ENCODE data around the gene VTI1A.
"Not testable (repeated sequence)": the region's sequence is repeated elsewhere in the genome, so short reads cannot be mapped to it uniquely, and the experiment has no call there.

The VTI1A gene

DNA sequence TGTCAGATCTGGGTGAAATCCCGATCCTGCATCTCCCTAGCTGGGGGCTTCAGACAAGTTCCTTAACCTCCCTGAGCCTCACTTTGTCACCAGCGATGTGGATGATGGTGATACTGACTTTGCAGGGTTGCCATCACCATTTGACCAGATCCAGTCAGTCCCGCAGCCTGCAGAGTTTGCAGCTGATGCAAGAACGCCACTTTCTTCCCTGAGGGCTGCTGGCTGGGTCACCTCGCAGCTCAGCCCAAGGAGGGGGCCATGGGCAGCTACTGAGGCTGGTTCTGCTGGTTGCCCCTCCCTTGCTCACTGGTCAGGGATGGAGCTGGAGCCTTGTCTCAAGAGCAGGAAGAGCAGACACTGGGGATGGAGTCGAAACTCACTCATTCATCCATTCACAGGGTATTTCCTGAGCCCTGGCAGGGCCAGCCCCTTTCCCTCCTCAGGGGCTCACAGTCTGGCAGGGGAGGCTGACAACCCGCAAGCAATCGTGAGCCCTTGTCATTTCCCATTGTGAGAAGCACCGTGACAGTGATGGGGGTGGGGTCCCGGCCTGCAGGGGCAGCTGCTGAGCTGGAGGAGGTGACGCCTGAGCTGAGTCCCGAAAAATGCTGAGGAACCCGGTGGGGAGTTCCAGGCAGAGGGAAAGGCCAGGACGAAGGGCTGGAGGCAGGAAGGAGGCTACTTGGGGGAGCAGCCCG, 391.9 kb downstream of the VTI1A start:
- no peak for DNase-seq
- intact Hi-C loops (cut with DNase I) = no loop called here

DNA sequence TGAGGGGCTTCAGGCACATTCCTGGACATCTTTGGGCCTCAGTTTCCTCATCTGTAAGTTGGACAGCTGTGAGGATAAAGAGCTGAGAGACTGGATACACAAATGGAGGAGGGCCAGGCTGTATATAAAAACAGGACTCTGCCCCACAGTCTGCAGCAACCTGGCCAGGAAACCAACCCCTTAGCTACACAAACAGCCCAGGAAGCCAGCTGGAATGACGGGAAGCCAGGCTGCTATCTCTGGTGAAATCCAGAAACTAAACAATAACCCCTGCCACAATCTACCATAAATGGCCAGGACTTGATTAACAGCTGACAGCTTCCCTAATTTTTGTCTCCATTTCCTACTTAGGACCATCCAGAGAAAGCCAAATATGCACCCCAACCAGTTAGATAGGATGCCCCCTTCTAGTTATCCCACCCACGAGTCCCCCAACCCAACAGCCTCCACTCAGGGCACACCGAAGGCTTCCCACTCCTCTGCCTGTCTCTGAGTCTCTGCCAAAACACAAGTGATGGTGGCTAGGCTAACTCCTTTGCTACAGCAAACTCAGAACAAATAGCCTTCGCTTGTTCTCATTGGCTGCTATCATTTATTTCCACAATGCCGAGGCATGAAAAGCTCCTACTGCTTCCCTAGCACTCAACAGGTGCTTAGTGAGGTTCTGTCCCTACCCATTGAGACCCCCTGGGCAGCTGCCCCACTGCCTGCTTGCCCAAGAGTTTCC, 393.1 kb downstream of the VTI1A start:
- intact Hi-C loops (cut with DNase I) = no loop called here
- no peak for DNase-seq

DNA sequence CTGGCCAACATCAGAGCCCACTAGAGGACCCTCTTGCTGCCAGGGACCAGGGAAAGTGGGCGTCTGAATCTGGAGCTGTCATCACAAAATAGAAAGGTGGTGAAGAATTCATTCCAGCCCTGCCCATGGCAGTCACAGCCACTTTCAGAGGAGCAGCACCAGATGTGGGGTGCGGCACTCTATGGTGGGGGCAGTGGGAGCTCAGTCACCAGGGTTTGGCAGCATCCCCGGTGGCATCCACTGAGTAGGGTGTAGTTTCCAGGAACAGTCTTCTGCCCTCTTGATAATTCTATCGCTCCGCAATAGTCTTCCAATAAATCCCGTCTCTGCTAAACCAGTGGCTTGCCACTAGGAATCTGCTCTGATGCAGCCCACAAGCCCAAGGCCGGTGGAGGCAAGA, 394.5 kb downstream of the VTI1A start:
- intact Hi-C loops (cut with DNase I) = no loop called here
- no peak for DNase-seq

DNA sequence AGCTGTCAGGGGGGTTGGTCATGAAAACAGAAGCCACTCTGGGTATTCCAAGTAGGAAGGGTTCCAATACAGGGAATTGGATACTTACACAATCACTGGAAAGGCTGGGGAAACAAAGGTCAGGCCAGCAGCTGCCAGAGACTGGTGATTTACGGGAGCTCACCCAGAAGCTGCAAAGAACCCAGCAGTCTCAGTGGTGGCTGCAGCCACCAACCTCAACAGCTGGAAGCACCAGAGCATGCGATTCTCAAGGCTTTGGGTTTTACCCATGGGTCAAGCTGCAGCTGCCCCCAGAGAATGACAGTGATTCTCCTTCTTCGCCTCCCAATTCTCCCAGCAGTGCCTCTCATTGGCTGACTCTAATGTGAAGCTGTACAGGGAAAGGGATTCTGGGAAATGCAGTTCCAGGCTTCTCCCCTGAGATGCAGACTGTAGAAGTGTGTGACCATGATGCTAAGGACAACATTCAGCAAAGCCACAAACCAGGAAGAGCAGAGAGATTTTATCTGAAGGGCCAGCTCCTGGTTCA, 395.9 kb downstream of the VTI1A start:
- DNase-seq = no peak

DNA sequence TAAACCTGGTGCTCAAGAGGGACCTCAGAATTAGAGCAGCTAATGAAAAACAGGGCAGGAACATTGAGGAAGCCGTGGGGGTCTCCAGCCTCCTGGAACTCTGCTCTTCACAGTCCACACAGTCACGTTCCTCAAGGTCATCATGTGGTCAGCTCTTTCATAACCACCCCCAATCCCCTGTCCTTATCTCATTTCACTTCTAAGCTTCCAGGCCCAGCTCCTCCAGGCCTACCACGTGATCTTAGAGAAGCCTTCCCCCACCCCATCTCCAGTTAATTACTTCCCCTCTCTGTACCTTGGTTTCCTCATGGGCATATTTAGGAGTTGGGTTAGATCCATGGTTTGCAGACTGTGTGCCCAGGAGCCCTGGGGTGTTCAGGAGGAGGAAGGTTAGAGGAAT, 396.6 kb downstream of the VTI1A start:
- intact Hi-C loops (cut with DNase I) = no loop called here
- no peak for DNase-seq

More for the DNA sequence above, 395.9 kb downstream of the VTI1A start:
- intact Hi-C loops (cut with DNase I) = no loop called here

DNA sequence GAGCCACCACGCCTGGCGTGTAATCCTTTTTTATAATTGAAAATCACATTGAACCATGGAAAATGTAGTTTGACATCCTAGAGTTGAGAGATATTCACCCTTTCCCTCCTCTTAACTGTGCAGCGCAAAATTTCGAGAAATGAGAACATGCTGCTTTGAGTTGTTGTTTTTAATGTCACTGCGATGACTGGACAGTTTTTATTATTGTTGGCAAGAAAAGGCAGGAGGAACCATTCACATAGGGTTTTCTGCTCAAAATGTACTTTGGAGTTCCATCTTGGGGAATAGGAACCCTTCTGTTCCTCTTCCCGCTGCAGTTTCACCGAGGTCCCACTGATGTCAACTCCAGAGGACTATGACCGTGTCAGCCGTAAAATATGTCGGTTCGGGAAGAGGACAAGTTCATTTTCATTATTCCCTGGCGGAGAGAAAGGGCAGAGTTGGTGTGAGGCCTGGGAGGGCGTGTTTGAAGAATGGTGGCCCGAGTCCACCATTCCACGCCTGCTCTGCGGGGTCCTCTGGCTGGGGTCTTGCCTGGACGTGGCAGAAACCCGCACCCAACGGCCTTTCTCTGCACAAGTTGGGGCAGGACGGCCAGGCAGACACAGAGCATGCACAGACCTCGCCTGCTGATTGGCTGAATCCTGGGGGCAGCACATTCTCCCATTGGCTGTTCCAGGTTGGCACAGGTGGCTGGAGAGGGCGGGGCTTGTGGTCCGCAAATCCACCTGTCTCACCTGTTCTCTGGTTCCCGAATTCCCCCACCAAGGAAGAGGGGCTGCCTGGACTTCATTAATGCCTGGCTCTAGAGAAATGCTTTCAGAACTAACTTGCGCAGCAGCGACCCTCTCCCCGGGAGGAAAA, 397.9 kb downstream of the VTI1A start:
- intact Hi-C loops (cut with DNase I) = no loop called here
- DNase-seq = no peak

DNA sequence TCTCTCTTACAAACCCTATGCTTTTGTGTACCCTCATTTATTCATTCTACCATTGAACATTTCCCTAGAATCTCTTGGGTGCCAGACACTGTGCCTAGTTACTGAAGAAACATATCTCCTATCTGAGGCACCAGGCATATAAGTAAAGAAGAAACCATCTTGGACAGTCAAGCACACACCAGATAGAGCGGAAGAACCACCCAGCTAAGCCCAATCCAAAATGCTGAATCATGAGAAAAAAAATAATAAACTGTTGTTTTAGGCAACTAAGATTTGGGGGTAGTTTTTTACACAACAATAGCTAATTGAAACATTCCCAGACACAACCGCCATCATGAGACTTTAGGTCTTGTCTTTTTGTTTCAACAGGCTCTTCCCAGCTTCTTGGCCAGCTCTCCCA, 400.8 kb downstream of the VTI1A start:
- DNase-seq = no peak
- intact Hi-C loops (cut with DNase I) = no loop called here

DNA sequence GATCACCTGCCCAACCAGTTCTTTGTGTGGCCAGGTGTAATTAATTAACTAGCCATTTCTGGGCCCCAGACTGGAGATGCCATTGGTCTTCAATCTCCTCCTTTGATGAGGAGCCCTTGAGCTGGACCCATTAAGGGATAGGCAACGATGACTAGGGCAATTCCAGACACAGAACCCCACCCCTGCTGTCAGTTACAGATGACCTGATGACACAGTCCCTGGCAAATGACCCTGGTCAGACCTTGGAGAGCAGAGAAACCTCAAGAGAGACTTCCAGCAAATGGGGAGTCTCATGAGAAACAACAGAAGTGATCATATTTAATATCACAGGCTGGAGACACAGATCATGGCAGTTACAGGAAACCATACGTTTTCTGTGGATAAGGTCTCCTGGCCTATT, 401.2 kb downstream of the VTI1A start:
- intact Hi-C loops (cut with DNase I) = no loop called here
- no peak for DNase-seq

DNA sequence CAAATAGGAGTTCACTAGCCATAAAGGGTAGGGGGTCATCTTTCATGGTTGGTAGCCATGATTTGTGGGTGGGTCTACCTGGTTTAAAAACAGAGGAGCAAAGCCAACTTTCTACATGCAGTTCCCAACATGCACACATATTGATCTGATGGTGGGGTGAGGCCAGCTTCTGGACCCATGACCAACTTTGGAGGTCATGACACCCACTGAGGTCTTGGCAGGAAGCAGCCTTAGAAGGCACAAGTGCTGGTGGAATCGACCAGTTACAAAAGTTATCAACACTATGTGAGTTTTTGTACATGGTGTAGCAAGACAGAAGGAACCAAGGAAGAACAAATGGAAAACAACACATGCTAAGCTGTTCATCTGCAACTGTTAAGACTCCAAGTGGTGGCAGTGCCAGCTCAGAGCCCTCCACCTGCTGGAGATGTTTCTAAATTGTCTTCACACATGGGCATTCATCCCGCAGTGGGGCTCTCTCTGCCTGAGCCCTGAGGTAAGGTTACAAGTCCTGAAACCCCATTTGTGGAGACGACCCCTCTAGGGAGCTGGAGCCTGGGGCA, 401.9 kb downstream of the VTI1A start:
- intact Hi-C loops (cut with DNase I) = no loop called here
- no peak for DNase-seq

DNA sequence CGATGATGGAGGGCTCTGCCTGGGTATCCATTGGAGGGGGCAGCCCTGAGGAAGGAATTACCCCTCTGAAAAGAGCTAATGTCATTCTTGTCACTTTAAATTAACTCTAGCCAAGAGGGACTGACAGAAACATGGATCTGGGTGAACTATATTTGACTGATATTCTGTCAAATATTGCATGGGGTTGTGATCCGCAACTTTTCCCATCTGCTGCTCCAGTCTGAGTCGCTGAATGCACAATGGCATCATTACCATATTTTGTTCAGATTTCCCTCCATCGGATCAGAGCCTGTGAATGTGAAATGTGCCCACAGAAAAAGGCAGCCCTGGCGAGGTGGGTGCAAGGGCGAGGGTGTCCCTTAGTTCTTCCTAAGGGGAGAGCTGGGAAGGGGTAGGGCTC, 402.5 kb downstream of the VTI1A start:
- DNase-seq = no peak
- intact Hi-C loops (cut with DNase I) = no loop called here

DNA sequence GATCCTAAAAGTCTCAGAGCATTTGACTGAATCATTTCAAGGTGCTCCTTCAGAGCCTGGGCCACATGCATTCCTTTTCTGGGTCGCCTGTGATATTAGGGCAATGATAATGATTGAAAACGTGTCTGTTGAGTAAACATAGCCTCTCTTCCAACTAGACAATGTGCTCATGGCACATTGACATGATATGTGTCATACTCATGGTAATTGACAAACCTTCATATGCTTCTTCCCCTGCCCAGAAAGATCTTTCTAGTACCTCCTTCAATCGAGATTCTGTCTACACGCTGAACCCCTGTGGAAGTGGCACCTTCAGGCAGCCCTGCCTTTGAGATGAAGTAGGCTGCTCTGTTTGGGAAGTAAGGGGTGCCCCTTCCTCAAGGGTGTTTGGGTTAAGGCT, 404.2 kb downstream of the VTI1A start:
- intact Hi-C loops (cut with DNase I) = no loop called here
- DNase-seq = no peak

DNA sequence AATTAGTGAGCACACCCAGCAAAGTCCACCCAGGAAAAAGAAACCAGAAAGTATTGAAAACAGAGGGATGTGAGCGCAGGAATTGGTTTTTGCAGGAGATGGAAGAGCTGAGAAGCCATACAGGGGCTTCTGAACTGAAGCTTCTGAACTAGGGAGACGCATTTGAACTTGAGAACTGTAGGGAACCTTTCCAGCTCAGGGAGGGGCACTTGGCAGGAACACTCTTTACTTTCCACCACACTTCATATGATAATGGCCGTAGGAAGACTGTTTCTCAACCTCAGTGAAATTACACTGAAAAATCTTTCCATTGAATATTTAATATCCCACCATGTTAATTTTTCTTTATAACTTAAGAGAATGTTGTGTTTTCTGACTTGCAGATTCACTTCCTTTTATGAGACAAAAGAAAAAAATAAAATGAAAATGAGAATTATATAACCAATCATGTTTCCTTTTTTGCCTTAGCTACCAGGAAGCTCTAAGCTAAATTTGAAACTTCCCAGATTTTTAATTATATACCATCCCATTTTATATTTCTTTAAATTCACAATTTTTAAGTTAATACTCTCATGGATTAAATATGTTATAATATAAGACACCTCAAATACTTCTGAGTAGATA, 404.7 kb downstream of the VTI1A start:
- intact Hi-C loops (cut with DNase I) = no loop called here
- DNase-seq = no peak

DNA sequence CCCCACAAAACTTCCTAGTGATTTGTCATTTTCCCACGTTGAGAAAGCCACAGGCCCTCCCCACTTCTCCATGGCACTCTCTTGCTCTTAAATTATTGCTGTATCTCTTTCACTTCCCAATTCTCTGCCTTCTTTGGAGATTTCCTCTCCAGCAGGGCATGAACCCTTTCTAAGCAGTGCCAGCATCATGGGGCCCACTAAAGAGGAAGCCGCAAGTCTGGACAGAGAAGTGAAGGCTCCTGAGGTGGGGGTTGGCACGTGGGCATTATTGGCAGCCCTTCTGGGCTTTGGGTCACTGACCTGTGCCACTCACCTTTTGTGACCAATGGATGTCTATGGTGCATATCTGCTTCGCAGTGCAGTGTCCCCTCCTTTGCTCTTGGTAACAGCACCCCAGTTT, 405.3 kb downstream of the VTI1A start:
- intact Hi-C loops (cut with DNase I) = no loop called here
- peak in 2 of 10 donors; percentile 26 to 85 for DNase-seq

DNA sequence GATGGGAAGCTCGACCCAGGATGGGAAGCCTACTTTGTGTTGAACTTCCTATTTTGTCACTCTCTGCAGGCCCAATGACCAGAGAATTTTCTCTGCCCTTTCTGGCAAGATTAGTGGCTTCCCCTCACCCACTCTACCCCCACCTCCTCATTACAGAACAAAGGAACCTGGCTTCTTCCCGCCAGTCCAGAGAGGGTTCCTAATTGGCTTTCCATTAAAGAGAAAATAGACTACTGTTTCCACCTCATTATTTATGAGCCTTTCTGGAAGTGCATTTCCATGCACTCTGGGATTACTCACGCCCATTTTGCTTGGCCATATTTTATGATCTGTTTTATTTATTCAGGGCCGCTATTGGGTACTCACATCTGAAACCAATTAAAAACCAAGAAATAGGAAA, 408.1 kb downstream of the VTI1A start:
- intact Hi-C loops (cut with DNase I) = no loop called here
- DNase-seq = no peak

DNA sequence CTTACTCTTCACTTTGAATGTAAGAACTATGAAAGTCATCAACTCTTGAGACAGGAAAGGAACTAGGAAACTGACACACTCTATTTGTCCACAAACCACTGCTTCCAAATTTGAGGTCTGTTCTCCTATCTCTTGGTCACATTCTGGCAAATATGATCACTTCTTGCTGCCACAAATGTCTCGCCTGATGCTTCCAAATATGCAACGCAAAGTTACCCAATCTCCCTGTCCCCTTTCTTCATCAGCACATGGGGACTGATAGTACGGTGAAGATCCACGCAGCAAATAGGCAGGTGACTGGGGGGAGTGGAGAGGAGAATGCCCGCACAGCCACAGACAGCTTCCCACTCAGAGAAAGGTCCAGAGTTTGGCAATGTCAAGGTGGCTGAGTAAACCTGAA, 410.5 kb downstream of the VTI1A start:
- intact Hi-C loops (cut with DNase I) = no loop called here

DNA sequence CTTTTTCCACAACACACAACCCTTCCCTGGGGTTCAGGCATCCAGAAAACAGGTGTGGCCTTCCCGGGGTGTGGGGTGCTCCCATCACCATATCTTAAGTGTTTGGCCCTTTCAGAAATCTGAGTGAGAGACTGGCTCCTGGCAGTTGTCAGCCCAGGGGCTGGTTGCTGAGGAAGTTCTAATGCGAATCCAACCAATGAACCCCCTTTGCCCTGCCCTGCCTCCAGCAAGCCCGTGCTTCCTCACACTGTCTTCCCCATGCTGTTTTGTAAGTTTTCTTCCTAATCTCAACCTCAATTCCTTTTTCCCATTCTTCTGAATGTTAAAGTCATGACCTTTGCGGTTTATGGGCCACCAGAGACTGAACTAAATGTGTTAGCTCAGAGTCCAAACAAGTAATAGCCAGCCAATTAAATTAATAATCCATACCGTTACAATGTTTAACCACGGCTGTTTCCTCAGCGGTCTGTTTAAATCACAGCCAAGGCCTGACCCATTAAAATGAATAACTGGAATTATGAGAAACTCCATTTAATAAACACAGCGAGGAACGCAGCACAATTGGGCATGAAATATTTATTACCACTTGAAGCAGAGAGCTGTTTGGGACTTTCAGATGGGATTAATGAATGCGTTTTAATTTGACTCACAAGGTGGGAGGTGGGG, 412.1 kb downstream of the VTI1A start:
- no peak for DNase-seq
- intact Hi-C loops (cut with DNase I) = no loop called here

More for the DNA sequence above, 410.5 kb downstream of the VTI1A start:
- no peak for DNase-seq

DNA sequence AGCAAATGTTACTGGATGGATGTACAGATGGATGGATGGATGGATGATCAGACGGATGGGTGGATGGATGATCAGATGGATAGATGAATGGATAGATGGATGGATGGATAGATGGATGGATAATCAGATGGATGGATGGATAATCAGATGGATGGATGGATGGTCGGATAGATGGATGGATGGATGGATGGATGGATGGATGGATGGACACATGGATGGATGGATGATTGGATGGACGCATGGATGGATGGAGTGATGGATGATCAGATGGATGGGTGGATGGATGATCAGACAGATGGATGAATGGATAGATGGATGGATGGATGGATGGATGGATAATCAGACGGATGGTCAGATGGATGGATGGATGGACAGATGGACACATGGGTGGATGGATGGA, 412.8 kb downstream of the VTI1A start:
- intact Hi-C loops (cut with DNase I) = no loop called here
- no peak for DNase-seq

DNA sequence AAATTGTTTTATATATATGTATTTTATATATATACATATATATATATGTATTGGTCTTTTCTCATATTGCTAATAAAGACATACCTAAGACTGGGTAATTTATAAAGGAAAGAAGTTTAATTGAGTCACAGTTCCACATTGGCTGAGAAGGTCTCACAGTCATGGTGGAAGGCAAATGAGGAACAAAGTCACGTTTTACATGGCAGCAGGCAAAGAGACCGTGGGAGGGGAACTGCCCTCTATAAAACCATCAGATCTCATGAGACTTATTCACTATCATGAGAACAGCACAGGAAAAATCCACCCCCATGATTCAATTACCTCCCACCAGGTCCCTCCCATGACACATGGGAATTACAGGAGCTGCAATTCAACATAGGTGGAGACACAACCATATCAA, 416.4 kb downstream of the VTI1A start:
- DNase-seq; intact Hi-C loops (cut with DNase I): not testable (repeated sequence)

Data from posterior cingulate gyrus (tissue), 11 donors.